Measurements from ENCODE around the gene ATOH7. TPM values are rescaled to one million over a fixed set of nuclear protein-coding genes. Genes with fewer than 3 reads are reported as not detected.

Gene ATOH7
- total and polyA plus RNA-seq, 9 of the 15 experiments (the other 6 are each of a cell fraction or from before 2014, with no cell fraction given), result not detected

GRCh38 chr10:68237173-68237572 is 5.3 kb upstream of the ATOH7 start:
- intact Hi-C loops (cut with micrococcal nuclease), result no loop called here
- TF ChIP-seq GATA2 (CRISPR knock-in tag; IDR thresholded peaks at IDR 0.05) (peak; percentile 28; the same call in 1 of the 2 replicates), BCOR (IDR thresholded peaks at IDR 0.05) (peak; percentile 43; the same call in 1 of the 2 replicates), RBM25 (IDR thresholded peaks at IDR 0.05; ENCODE audit: low read depth, low read length, severe bottlenecking) (peak; percentile 90), PPARD (CRISPR knock-in tag; IDR thresholded peaks at IDR 0.05) (no peak), C11orf30 (IDR thresholded peaks at IDR 0.05; ENCODE audit: low read depth) (0 out of 2 replicates have a peak, but pooled peaks have one; percentile 4), SMAD1 (IDR thresholded peaks at IDR 0.05; ENCODE audit: low read depth, low read length, partially characterized antibody) (no peak), ZNF316 (IDR thresholded peaks at IDR 0.05) (peak; percentile 58; the same call in 1 of the 2 replicates), ZFP36 (IDR thresholded peaks at IDR 0.05; ENCODE audit: low read depth, low read length, partially characterized antibody) (peak; percentile 69)
- no TSS peak for BruUV-seq (replicated peaks)

More at GRCh38 chr10:68237173-68237572, 5.3 kb upstream of the ATOH7 start:
- H3K27ac ChIP-seq (ENCODE audit: extremely low read depth, low read depth, low read length), result no peak overlapping the region
- DNase-seq (ENCODE audit: extremely low read depth in 1 of 4, low spot score in 3 of 4) (no peak), ATAC-seq (no peak), FAIRE-seq (no peak)
- H4K20me1 ChIP-seq (replicated peaks; ENCODE audit: control insufficient read depth, insufficient read depth, low read length), result no peaks in the 10 kb centered on the region
- no peaks in the 10 kb centered on the region for H3K9me3 ChIP-seq (replicated peaks; ENCODE audit: control insufficient read depth, insufficient read depth, low read depth, low read length)
- no peaks in the 10 kb centered on the region for H3K36me3 ChIP-seq (ENCODE audit: control insufficient read depth, insufficient read depth, low read length)
- ChIA-PET CTCF (ENCODE audit: low intra/inter-chr PET ratio) (no interaction called here), POLR2A (interaction anchor here (1.0 kb wide), 1 partner anchor 9 kb away, joined by 3 read pairs; no protein-coding TSS in a partner anchor)
- no peaks in the 10 kb centered on the region for H3K9me1 ChIP-seq (ENCODE audit: control insufficient read depth, insufficient read depth, low read length)
- H3K9ac ChIP-seq (ENCODE audit: insufficient read depth in 1 of 2, low read depth in 2 of 2, low read length in 2 of 2), result no peak overlapping the region
- in situ Hi-C loops (cut with MboI), result no loop called here
- H3K4me1 ChIP-seq (replicated peaks in 1 of 2; ENCODE audit: control insufficient read depth in 2 of 2, insufficient read depth in 2 of 2, low read length in 2 of 2), result no peaks in the 10 kb centered on the region
- H2AFZ ChIP-seq (ENCODE audit: low read depth, low read length), result no peak overlapping the region
- WGBS (ENCODE audit: insufficient coverage, low coverage, missing lambda C conversion rate), result 2% methylated on average over 3 of the region's 3 CpGs
- H3K4me2 ChIP-seq (ENCODE audit: insufficient read depth, low read length), result no peak overlapping the region
- H3K79me2 ChIP-seq (ENCODE audit: control insufficient read depth, insufficient read depth, low read length), result no peaks in the 10 kb centered on the region
- H3K4me3 ChIP-seq, result no peak overlapping the region
- H3K27me3 ChIP-seq (ENCODE audit: control insufficient read depth in 2 of 2, insufficient read depth in 2 of 2, low read length in 2 of 2), result peaks cover 30 to 36% of the 10 kb centered on the region in 2 experiments

All from K562 (cell line).